HG03066 (cell line): ENCODE results near the gene TRMT5.

ENCODE experiments used
- ATAC-seq: cut with Tn5 transposase; IDR thresholded peaks from one replicate; pipeline ENCODE4 v1.9.1; 2021; ENCODE audit warnings: low read depth; ENCODE audit not compliant: unreplicated experiment

Gene TRMT5

GRCh38 chr14:60980811-60981632 is at the start of gene TRMT5, which contains the start of gene SLC38A6:
Gene TRMT5, minus strand, starts transcription at chr14:60981079. Its CDS starts 106 bp downstream, at chr14:60980973.
Gene SLC38A6, plus strand, starts transcription at chr14:60981245. Its CDS starts 33 bp downstream, at chr14:60981278.
- ATAC-seq: peak; percentile 83

- ATAC-seq: no peak
These were observed 45.6 kb upstream of the TRMT5 start for GRCh38 chr14:61026526-61026925.

- no peak for ATAC-seq
These were observed 44.7 kb upstream of the TRMT5 start for GRCh38 chr14:61025251-61026223.

GRCh38 chr14:61019537-61019936 is 38.7 kb upstream of the TRMT5 start:
- ATAC-seq: no peak

- ATAC-seq: no peak
These were observed 22.7 kb upstream of the TRMT5 start for GRCh38 chr14:61003571-61003970.

- ATAC-seq: no peak
These were observed 18.7 kb upstream of the TRMT5 start for GRCh38 chr14:60999536-60999935.

GRCh38 chr14:60998617-60999016 is 17.7 kb upstream of the TRMT5 start:
- no peak for ATAC-seq

GRCh38 chr14:60989599-60989998 is 8.7 kb upstream of the TRMT5 start:
- ATAC-seq: no peak

- no peak for ATAC-seq
These were observed 5.6 kb upstream of the TRMT5 start for GRCh38 chr14:60986500-60986899.

- ATAC-seq: no peak
These were observed 3.3 kb upstream of the TRMT5 start for GRCh38 chr14:60984196-60984595.

- no peak for ATAC-seq
These were observed 965 bp upstream of the TRMT5 start for GRCh38 chr14:60981633-60982455.

- ATAC-seq: no peak
These were observed 3.0 kb downstream of the TRMT5 start for GRCh38 chr14:60977847-60978246.

GRCh38 chr14:60975551-60975950 is 5.3 kb downstream of the TRMT5 start:
- no peak for ATAC-seq

GRCh38 chr14:60974090-60974651 is 6.7 kb downstream of the TRMT5 start:
- ATAC-seq: no peak

- ATAC-seq: no peak
These were observed 7.8 kb downstream of the TRMT5 start for GRCh38 chr14:60973070-60973469.

- no peak for ATAC-seq
These were observed 8.6 kb downstream of the TRMT5 start for GRCh38 chr14:60972295-60972694.

- no peak for ATAC-seq
These were observed 9.6 kb downstream of the TRMT5 start for GRCh38 chr14:60971271-60971670.

GRCh38 chr14:60970146-60970545 is 10.7 kb downstream of the TRMT5 start:
- no peak for ATAC-seq

- ATAC-seq: no peak
These were observed 12.2 kb downstream of the TRMT5 start for GRCh38 chr14:60968671-60969070.

GRCh38 chr14:60968099-60968498 is 12.8 kb downstream of the TRMT5 start:
- no peak for ATAC-seq
